HG03159 (cell line): ENCODE results near the gene CDH13.
A peak's percentile ranks its signal among the peaks of the same experiment; 100 is the strongest.

Experiments
- ATAC-seq: cut with Tn5 transposase; IDR thresholded peaks from one replicate; pipeline ENCODE4 v1.9.1; 2021; ENCODE audit warnings: mild to moderate bottlenecking, moderate library complexity; ENCODE audit not compliant: unreplicated experiment

The CDH13 gene

GRCh38 chr16:83441517-83441916, 814.7 kb downstream of the CDH13 start:
- ATAC-seq, result no peak

GRCh38 chr16:83443972-83444371, 817.2 kb downstream of the CDH13 start:
- no peak for ATAC-seq

- no peak for ATAC-seq
Observed at GRCh38 chr16:83447560-83447959, 820.8 kb downstream of the CDH13 start.

- no peak for ATAC-seq
Observed at GRCh38 chr16:83449861-83450260, 823.1 kb downstream of the CDH13 start.

DNA sequence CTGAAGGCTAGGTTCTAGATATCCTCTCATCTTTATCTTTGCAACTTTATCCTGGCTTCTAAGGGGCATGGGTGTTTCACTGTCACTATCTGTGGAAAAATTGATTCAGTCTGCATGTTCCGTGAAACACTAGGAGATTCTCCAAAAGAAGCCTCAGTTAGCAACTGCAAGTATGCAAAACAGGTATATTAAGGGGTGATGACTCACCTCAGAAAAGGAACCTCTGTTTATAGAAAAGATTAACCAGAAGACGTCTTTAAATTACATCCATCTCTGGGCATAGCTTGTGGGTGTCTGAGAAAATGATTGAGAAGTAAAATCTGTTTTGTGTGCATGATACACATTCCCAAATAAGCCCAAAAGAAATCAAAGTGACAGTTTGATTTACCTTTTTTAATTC, 827.2 kb downstream of the CDH13 start:
- ATAC-seq, result peak; percentile 68

GRCh38 chr16:83455716-83456115, 828.9 kb downstream of the CDH13 start:
- ATAC-seq, result no peak

- no peak for ATAC-seq
Observed at GRCh38 chr16:83456934-83457333, 830.2 kb downstream of the CDH13 start.

DNA sequence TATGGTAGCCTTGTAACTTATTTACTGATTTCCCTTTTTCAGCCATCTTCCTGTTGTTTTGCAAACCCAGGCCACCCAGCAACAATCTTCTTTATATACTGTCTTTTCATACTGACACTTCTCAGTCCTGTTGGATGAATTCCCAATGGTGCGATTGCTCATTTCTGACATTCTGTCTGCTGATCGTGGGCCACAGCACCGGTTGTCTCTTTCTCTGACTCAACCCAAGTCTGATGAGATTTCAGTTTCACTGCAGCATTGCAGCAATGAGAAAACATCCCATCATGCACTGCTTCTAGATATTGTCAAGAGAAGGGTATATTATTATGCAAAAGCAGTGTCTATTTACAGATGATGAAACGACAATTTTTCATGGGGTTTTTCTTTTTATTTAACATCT, 831.8 kb downstream of the CDH13 start:
- ATAC-seq, result peak; percentile 79

DNA sequence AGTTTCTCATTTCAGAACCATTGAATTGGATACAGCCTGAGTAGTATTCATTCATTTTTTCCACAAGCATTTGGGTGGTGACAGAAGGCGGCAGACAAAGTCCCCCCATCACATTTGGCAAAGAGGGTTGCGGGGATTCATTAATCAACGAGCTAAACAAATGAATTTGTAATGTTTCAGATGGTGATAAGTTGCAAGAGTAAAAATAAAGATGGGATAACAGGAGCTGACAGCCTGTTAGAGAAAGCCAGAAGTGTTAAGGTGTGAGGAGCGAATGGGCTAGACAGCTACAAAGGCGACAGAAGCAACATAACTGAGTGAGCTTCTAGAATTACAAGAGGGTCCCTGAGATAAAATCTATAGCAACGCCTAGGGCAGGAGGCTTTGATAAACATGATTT, 838.2 kb downstream of the CDH13 start:
- ATAC-seq, result no peak

DNA sequence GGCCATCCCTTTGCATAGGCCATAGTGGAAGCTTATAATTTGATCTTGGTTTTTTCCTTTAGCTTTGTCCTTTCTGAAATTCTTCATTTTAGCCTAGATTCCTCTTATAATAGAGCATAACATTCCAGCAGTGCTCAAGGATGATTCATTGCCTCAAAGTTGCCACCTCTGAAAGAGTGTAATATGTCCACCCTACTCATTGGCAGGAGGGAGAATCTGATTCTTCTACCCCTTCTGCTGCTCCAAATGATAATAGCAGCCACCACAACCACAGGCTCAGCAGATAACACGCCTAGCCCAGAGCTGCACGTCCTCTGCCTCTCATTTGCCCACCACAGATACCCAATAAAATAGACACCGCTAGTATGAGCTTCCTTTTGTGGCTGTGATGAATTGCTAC, 843.6 kb downstream of the CDH13 start:
- ATAC-seq, result no peak

DNA sequence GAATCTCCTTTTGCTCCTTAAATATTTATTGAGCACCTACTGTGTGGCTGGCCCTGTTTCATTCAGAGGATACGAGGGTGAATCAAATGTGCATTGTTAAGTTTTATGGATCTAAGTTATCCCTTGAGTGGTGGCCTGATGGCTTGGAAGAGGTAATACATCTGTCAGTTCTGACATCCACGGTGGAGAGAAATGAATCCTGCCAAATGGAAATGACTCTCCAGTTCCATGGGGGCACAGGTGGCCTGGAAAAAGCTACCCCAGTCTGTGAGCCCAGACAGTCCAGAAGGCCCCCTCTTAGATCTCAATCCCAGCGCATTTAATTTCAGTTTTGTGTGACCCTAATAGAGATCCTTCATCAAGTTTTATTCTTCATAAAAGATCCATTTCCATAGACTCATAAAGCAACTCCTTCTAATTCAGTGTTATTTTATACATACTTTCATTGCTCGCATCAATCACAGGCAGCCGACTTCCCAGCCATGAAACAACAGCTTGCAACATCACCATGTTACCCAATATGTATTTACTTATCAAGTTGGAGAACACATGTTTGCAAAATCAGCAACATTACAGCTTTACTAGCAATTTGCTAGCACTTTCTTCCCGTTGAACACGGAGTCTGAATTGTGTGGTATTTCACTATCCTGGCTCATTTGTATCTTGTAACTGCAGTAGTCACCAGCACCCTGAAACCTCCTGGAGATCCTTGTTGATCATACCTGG, 846.2 kb downstream of the CDH13 start:
- ATAC-seq, result no peak

DNA sequence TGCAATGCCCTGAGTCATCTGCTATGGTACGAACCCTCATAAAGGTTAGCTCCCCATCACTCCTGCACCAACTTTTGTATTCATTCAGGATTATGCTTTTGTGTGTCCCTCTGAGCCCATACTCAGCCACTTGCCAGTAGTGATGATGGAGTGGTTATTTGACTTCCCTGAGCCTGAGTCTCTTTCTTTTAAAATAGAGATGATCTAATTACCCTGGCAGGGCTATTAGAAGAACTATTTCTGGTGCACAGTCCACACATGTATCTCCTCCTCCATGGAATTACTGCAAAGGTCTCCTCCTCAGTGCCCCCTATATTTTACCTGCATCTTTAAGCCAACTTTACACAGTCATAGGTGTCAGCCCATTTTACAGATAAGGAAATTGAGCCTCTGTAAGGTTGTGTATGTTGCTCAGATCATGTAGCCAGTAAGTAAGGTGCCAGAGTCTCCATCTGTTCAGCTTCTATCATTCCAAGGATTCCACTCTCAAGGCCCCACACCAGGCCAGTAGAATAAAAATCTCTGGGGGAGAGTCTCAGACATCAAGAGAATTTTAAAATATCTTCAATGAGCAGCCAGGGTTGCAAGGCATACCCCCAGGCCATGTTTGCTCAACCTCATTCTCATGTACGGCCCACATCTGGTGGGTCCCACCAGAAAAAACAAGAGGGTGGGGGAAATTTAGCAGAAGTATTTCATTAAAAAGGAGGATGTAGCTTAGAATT, 847.3 kb downstream of the CDH13 start:
- no peak for ATAC-seq

DNA sequence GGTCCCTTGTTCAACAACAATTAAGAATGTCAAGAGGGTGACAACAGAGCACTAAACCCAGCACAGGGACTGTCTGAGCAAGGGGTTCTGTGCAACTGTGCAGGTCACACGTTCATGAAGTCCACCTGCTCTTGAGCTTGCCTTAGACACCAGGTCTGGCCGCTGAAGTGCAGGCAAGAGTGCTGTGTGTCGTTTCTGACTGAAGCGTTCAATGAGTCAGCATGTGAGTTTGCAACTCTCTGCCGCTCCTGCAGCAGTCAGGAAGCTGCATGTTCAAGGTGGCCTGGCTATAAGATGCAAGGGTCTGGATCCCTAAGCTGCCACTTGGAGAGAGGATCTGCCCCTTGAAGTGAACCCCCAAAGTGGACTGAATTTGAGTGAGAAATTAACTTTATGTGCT, 848.3 kb downstream of the CDH13 start:
- ATAC-seq, result no peak

DNA sequence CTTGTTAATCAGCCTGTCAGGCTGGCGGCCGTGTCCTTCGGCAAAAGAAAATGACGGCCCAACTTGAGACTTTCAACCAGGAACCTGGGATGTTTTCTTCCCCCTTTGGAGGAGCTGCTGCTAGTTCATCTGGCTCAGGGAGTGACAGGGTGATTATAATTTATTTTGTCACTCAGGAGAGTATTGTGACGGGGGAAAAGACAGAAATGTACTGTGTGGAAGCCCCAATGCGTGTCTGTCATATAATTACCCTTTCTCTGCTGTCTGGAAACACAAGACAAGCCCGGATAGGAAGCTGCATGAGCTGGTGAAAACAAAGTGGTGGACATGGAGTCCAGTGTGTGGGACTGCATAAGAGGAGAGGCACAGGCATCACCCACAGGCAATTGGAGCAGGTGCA, 854.8 kb downstream of the CDH13 start:
- no peak for ATAC-seq

DNA sequence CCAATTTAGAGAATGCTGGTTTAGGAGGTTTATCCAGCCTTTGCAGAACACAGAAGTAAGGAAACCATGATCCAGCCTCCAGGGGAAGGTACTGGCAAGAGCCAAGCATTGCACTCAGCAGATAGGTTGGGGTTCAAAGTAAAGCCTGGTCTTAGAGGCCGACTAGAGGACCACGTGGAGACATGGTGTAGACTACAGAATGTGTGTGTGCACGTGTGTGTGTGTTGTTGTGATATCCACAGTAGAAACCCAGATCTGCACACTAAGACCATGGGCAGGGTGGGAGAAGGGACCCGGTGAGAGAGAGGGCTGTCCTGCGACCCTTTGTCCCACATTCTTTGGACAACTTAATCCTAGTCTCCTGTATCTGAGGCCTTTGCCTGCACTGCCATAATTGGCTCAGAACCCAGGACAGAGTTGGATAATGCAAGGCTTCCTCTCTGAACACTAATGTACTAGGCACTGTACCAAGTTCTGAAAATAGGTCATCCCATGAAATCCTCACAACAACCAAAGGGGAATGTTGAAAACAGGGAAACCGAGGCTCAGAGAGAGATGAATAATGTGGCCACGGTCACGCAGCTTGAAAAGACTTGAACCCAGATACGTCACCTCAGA, 855.9 kb downstream of the CDH13 start:
- ATAC-seq, result no peak

GRCh38 chr16:83490073-83490472, 863.3 kb downstream of the CDH13 start:
- ATAC-seq, result no peak

DNA sequence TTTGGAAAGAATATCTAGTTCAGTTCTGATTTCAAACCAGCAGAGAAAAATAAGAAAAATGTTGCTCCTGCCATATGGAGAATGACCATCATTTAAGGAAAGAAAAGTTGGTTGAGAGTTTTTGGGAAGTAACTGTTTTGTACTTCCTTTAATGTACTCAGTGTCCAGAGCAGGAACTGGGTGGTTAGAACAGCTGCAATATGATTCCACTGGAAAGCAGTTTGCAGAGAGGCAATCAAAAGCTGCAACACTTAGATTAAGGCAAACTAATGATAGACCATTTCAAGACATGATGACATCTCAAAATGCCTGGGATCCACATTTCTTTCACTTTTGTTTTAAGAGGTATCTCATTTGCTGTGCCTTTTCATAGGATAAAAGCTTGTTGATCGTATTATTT, 867.7 kb downstream of the CDH13 start:
- no peak for ATAC-seq

DNA sequence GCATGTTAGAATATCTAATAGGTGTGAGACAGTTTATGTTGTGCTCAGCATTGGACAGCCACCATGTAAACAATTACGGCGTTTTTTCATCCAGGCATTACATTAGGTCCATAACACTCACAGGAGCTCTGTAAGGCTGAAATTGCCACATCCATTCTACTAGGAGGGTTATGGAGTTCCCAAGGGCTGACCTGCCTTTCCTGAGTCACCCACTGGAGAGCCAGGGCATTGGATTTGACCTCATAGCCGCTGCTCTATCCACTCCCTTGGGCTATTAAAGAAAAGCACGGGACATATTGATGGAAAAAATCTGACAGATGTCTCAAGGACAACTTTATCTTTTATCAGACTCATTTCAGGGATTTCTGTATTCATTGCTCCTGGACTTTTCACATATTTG, 874.7 kb downstream of the CDH13 start:
- no peak for ATAC-seq

DNA sequence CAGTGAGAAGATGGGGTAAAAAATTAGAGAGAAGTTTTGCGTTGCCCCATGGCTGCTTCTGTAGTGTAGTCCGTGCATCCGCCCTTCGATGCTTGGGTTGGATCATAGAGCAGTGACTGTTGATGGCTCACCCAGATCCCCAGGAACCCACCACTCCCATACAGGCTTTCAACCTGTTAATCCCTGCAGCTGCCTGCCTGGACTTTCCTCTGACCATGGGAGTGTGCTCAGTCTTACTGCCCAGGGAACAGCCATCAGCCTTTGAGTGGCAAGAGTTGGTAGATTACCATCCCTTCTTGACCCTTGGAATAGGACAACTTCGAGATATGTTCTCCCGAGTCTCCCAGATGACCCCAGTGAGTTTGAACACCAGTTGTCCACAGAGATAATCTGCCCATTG, 881.5 kb downstream of the CDH13 start:
- ATAC-seq, result no peak

DNA sequence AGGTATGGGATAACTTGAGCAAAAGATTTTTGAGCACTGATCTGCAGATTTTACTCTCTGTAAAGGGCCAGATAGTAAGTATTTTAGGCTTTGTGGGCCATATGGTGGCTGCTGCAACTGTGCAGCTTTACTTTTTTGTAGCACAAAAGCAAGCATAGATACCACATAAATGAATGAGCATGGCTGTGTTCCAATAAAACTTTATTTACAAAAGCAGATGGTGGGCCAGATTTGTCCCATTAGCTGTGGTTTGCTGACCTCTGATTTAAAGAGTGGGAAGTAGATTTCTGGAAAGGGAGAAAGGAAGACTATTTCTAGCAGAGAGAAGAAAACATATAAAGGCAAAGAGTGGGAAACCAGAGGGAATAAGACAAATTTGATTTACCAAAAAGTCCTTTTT, 882.5 kb downstream of the CDH13 start:
- ATAC-seq, result no peak

DNA sequence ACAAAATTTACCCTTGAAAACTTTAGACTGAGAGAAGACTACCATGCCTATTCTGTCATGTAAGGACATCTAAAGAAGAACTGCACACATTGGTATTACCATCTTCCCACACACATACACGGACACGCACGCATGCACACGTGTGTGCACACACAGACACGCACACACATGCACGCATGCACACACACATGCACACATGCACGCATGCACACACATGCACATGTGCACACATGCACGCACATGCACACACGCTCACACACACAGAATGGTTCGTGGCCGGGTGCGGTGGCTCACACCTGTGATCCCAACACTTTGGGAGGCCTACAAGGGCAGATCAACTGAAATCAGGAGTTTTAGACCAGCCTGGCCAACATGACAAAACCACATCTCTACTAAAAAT, 884.1 kb downstream of the CDH13 start:
- no peak for ATAC-seq
